Activated naive CD4-positive, alpha-beta T cell treated with anti-CD3 and anti-CD28 coated beads, Interleukin-2, amount 50 U/mL, for 24 hours (primary cell): Measurements from ENCODE around the gene RFX5.
"Not testable (repeated sequence)": the region's sequence is repeated elsewhere in the genome, so short reads cannot be mapped to it uniquely, and the experiment has no call there.

Experiments used
- H3K27ac Mint-ChIP-seq: one replicate; pipeline ENCODE4 v1.8.0; 2021; ENCODE audit warnings: mild to moderate bottlenecking, mixed read lengths
- H3K27me3 Mint-ChIP-seq: one replicate; pipeline ENCODE4 v1.8.0; 2021; ENCODE audit warnings: mixed read lengths
- H3K36me3 Mint-ChIP-seq: one replicate; pipeline ENCODE4 v1.8.0; 2021; ENCODE audit warnings: mixed read lengths
- H3K4me1 Mint-ChIP-seq: one replicate; pipeline ENCODE4 v1.8.0; 2021; ENCODE audit warnings: mixed read lengths
- H3K4me3 Mint-ChIP-seq: one replicate; pipeline ENCODE4 v1.8.0; 2021; ENCODE audit warnings: mild to moderate bottlenecking, mixed read lengths
- H3K9me3 Mint-ChIP-seq: one replicate; pipeline ENCODE4 v1.8.0; 2021; ENCODE audit warnings: mixed read lengths

Gene RFX5

DNA sequence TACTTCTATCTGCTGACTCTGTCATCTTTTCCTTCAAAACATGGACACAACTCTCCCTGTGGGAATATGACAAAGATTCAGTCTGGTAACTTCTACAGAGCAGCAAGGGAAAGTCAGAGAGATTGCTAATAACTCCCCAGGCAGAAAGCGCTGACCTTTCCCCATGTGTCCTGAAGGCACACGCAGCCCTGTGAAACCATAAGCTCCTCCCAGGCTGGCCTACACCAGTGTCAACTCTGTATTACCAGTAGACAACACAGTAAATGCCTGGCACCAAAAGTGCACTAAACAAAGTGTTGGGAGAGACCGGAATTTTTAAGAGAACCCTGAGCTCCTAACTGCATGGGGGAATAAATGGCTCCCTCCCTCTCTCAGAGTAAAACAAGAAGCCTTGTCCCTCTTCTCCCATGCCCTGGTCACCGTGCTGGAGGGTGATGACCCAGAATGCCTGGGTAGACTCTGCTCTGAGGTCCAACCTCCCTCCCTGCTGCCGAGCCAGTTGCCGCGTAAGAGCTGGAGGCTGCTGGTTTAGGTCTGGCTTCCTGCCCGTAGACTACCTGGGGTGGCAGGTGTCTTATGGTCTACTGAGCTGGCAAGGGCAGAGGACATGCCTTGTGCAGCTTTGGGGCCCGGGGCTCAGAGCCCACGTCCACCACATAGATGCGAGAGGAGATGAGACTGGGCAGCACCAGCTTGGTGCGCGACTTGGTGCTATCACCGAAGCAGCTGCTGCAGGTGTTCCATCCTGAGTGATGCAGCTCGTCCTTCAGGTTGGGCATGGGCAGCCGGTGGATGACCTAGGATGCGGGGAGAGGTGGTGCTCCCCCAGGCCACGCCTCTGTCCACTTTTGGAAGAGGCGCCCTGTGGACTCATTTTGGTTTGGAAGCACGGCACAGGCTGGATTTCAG, 21.6 kb upstream of the RFX5 start:
- H3K4me1 Mint-ChIP-seq = no peaks in the 10 kb centered on the region
- H3K4me3 Mint-ChIP-seq = no peak overlapping the region
- no peaks in the 10 kb centered on the region for H3K36me3 Mint-ChIP-seq
- H3K27me3 Mint-ChIP-seq = no peaks in the 10 kb centered on the region
- no peaks in the 10 kb centered on the region for H3K9me3 Mint-ChIP-seq
- no peak overlapping the region for H3K27ac Mint-ChIP-seq

DNA sequence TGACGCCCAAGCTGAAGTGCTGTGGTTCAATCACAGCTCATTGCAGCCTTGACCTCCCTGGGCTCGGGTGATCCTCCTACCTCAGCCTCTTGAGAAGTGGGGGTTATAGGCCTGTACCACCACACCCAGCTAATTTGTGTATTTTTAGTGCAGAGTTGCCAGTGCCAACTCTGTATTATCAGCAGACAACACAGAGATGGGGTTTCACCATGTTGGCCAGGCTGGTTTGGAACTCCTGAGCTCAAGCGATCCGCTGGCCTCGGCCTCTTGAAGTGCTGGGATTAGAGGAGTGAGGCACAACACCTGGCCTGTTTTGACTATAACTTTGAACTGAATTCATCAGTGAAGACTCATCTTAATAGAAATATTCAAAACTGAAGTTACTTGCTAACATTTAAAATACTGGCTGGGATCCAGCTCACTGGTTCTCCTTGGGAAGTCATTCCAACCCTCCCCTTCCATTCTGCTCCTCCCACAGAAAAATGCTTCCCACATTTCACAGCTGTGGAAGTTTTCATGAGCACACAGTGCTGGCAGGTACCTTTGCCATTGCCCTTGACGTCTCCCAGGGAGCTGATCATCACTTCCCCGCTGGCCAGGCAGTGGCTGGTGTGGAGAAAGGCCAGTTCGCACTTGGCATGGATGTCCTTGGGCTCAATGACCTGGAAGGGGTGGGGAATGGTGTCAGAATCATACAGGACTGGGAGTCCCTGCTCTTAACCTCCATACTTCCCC, 20.8 kb upstream of the RFX5 start:
- H3K9me3 Mint-ChIP-seq = no peaks in the 10 kb centered on the region
- no peaks in the 10 kb centered on the region for H3K36me3 Mint-ChIP-seq
- H3K27ac Mint-ChIP-seq = no peak overlapping the region
- H3K4me3 Mint-ChIP-seq = no peak overlapping the region
- H3K4me1 Mint-ChIP-seq = no peaks in the 10 kb centered on the region
- H3K27me3 Mint-ChIP-seq = no peaks in the 10 kb centered on the region

DNA sequence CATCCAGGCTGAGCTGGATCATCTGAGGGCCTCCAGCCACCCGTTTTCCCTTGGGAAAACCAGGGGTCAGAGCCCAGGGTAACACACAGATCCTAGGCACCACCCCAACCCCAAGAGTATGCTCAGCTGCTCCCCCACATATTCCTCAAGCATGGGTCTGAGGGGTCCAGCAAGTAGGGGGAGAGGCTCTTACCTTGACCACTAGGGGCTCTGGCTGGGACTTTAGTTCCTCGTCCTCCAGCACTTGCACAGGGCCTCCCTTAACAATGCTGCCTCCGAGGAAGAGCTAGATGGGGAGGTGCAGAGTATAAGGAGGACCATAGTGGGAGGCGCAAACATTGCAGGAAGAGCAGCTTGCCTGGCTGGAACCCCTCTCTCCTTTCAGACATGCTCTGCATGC, 17.9 kb upstream of the RFX5 start:
- no peaks in the 10 kb centered on the region for H3K27me3 Mint-ChIP-seq
- no peak overlapping the region for H3K27ac Mint-ChIP-seq
- no peaks in the 10 kb centered on the region for H3K4me1 Mint-ChIP-seq
- no peaks in the 10 kb centered on the region for H3K9me3 Mint-ChIP-seq
- peaks cover 2% of the 10 kb centered on the region for H3K36me3 Mint-ChIP-seq
- H3K4me3 Mint-ChIP-seq = no peak overlapping the region

DNA sequence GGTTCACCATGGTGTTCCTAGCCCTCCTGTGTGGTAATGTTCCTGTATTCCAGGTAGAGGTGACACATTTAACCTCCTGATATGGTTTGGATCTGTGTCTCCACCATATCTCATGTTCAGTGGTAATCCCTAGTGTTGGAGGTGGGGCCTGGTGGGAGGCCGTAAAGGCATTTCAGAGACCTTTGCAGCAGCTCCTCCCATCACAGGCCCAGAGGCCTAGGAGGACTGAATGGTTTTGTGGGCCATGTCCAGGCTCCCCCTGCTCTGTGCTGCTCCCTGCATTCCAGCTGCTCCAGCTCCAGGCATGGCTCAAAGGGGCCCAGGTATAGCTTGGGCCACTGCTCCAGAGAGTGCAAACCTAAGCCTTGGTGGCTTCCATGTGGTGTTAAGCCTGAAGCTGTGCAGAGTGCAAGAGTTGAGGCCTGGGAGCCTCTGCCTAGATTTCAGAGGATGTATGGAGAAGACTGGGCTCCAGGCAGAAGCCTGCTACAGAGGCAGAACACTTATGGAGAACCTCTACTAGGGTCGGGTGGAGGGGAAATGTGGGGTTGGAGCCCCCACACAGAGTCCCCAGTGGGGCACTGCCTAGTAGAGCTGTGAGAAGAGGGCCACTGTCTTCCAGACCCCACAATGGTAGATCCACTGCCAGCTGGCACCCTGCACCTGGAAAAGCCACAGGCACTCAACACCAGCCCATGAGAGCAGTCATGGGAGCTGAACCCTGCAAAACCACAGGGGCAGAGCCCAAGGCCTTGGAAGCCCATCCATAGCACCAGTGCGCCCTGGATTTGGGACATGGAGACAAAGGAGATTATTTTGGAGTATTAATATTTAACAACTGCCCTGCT, 15.5 kb upstream of the RFX5 start:
- Mint-ChIP-seq H3K4me3 (no peak overlapping the region), H3K9me3 (no peaks in the 10 kb centered on the region), H3K27ac (no peak overlapping the region), H3K36me3 (peaks cover 2% of the 10 kb centered on the region), H3K4me1 (no peaks in the 10 kb centered on the region), H3K27me3 (no peaks in the 10 kb centered on the region)

DNA sequence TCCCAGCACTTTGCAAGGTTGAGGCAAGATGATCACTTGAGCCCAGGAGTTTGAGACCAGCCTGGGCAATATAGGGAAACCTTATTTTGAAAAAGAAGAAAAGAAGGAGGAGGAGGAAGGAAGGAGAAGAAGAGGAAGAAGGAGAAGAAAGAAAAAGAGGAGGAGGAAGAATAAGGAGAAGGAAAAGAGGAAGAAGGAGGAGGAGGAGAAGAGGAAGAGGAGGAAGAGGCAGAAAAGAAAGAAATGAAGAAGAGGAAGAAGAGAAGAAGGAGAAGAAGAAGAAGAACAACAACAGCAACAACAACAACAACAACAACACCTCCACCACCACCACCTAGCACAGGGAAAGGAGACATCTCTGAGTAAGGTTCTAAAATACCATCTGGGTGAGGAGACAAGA, 14.8 kb upstream of the RFX5 start:
- Mint-ChIP-seq H3K27me3 (no peaks in the 10 kb centered on the region), H3K36me3 (peaks cover 2% of the 10 kb centered on the region), H3K4me1 (no peaks in the 10 kb centered on the region), H3K27ac (no peak overlapping the region), H3K9me3 (no peaks in the 10 kb centered on the region), H3K4me3 (no peak overlapping the region)

DNA sequence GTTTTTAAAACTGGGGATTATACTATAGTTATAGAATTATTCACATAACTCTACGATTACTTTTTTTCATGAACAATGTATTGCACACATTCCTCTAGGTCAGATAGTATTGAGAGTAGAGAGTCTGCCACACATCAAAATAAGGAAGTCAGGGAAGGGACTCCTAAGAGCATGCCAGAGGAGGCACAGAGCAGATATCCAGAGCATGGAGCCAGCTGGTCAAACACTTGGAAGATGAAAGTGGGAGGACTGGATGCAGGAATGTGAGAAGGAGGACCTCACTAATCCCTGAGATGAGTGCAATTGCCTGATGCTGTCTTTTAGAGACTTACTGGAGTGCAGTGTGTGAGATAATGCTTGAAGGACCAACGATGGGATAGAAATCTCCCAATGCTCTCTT, 9.6 kb upstream of the RFX5 start:
- Mint-ChIP-seq H3K36me3 (peaks cover under 1% of the 10 kb centered on the region), H3K27ac (no peak overlapping the region), H3K4me3 (no peak overlapping the region), H3K9me3 (no peaks in the 10 kb centered on the region), H3K4me1 (no peaks in the 10 kb centered on the region), H3K27me3 (no peaks in the 10 kb centered on the region)

DNA sequence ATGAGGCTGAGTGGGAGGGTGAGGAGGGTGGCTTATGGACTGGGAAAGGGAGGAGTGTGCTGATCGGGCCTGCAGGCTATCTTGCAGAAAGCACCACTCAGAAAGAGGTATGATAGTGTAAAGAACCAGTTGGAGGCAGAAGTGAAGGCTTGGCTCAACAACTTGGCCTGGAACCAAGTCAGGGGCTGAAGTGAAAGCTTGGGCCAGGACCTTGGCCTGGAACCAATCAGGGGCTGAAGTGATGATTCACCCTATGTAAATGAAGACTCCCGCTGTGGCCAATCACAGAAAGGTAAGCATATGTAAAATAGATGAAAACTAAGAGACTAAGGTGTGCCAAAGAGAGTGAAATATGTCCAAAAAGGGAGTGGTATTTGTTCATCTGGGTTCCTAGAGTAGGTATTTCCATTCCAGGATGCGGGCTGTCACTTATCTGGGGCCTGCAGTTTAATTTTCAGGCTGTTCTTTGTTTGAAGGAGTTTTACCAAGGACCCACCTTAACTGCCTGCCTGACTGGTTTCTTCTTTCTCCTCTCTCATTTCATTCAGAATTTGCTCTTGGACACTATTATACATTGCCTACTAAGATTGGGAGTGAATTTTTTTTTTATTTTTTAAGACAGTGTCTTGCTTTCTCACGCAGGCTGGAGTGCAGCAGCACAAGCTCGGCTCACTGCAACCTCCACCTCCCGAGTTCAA, 5.1 kb upstream of the RFX5 start:
- Mint-ChIP-seq H3K4me3 (no peak overlapping the region), H3K9me3 (no peaks in the 10 kb centered on the region), H3K27ac (no peak overlapping the region), H3K4me1 (peaks cover 9% of the 10 kb centered on the region), H3K36me3 (no peaks in the 10 kb centered on the region), H3K27me3 (no peaks in the 10 kb centered on the region)

DNA sequence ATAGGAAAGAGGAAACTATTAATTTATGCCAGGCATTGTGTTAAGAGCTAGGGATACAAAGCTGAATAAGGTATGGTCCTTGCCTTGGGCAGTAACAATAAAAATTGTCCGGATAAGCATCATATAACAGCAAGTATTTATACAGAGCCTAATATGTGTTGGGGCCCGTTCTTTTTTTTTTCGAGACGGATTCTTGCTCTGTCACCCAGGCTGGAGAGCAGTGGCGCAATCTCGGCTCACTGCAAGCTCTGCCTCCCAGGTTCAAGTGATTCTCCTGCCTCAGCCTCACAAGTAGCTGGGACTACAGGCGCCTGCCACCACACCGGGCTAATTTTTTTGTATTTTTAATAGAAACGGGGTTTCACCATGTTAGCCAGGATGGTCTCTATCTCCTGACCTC, 3.3 kb upstream of the RFX5 start:
- not testable (repeated sequence) for H3K27me3 Mint-ChIP-seq, H3K27ac Mint-ChIP-seq, H3K4me3 Mint-ChIP-seq, H3K36me3 Mint-ChIP-seq, H3K9me3 Mint-ChIP-seq
- peaks cover 25% of the 10 kb centered on the region for H3K4me1 Mint-ChIP-seq

DNA sequence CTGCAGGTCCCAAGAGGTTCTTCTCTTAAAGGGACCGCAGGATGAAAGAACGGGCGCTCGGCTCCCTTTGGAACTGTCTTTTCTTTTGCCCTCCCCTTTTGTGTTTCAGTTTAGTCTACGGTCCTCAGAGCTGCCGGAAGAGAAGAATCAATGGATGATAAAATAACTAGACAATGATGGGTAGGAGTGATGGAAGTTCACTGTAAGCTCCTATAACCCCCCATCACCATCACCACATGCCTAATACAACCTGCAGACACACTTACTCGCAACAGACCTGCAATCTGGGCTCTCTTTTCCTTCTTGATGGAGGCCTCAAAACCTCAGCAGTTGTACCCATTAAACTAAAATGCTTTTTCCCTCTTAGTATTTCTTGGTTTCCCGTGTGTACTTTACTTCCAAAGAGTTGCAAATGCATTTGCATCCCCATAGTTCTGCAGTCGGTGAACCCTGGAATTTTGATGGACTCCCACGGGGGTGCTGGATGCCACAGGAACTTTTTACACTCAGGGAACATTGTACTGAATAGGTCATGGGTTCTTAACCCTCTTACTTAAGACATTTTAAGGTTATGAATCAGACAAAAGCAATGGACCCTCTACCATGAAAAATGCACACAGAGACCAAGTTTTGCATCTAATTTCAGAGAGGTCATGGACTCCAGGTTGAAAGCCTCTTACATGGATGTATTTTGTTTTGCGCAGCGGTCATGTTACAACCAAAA, 633 bp upstream of the RFX5 start:
- Mint-ChIP-seq H3K36me3 (peaks cover 8% of the 10 kb centered on the region), H3K27ac (peak overlapping the region; percentile 99), H3K9me3 (no peaks in the 10 kb centered on the region), H3K4me1 (peaks cover 45% of the 10 kb centered on the region), H3K4me3 (peak overlapping the region; percentile 94), H3K27me3 (no peaks in the 10 kb centered on the region)

DNA sequence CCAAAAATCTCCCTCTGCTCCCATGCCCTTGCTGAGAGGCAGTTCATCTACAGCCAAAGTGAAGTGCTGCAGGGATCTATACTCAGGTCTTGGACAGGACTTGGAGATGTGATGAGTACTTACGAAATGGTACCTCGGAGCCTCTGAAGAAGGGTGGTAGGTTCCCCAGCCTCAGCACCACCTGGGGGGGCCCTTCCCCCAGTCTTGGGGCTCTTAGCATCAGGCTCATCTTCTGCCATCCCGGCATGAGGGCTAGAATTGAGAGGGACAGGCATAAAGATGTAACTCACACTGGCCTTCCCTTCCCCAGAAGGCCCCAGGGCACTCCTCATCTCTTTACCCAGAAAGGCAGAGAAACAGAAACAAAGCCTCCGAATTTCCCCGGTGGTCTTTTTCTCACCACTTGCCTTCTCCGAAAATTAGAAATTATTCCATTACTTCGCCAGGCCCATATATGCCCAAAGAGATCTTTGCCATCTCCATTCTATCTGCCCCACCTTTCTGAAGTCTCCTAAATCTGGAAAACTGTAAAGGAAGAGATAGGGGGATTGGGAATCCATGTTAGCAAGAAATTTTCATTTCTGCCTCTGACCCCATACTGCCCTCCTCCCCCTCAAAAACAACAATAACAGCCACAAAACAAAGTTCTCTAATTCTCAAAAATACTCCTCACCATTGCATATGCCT, 827 bp downstream of the RFX5 start:
- H3K27ac Mint-ChIP-seq = peak overlapping the region; percentile 99
- H3K27me3 Mint-ChIP-seq = no peaks in the 10 kb centered on the region
- peaks cover 45% of the 10 kb centered on the region for H3K4me1 Mint-ChIP-seq
- peak overlapping the region; percentile 94 for H3K4me3 Mint-ChIP-seq
- peaks cover 10% of the 10 kb centered on the region for H3K36me3 Mint-ChIP-seq
- no peaks in the 10 kb centered on the region for H3K9me3 Mint-ChIP-seq

DNA sequence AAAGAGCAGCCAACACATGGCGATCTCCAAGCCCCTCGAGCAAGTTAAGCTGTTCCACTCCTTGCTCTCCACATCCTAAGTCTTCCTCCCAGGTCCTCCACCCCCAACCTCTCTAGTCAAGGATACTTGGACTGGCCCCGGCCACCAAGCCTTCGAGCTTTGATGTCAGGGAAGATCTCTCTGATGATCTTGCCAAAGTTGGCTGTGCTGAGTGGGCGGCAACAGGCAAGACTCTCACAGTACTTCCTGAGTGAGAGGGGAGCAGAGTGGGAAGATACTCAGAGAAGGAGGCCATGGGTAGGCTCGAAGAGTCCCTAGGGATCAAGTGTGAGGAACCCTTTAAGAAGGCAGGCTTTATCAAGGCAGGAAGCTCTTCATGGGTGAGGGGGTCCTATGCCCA, 2.8 kb downstream of the RFX5 start:
- Mint-ChIP-seq H3K36me3 (peaks cover 10% of the 10 kb centered on the region), H3K4me1 (peaks cover 56% of the 10 kb centered on the region), H3K9me3 (no peaks in the 10 kb centered on the region), H3K27me3 (no peaks in the 10 kb centered on the region), H3K4me3 (peak overlapping the region; percentile 30), H3K27ac (peak overlapping the region; percentile 64)

DNA sequence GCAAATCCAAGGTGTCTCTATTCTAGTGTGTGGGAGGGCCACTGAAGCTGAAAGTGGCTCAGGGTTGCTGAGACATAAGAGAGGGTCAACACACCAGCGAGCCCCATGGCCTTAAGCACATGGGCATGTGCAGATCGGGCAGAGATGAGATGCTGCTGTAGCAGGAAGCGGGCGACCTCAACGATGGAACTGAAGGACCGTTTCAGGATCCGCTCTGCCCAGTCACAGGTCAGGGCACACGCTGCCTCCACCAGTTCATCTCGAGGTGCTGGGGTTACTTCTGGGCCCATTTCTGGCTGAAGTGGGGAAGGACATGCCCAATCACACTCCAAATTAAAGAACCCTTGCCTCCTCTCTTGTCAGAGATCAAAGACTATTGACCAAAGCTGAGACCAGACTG, 3.5 kb downstream of the RFX5 start:
- peaks cover 56% of the 10 kb centered on the region for H3K4me1 Mint-ChIP-seq
- H3K27me3 Mint-ChIP-seq = no peaks in the 10 kb centered on the region
- no peaks in the 10 kb centered on the region for H3K9me3 Mint-ChIP-seq
- peaks cover 10% of the 10 kb centered on the region for H3K36me3 Mint-ChIP-seq
- H3K27ac Mint-ChIP-seq = no peak overlapping the region
- no peak overlapping the region for H3K4me3 Mint-ChIP-seq

DNA sequence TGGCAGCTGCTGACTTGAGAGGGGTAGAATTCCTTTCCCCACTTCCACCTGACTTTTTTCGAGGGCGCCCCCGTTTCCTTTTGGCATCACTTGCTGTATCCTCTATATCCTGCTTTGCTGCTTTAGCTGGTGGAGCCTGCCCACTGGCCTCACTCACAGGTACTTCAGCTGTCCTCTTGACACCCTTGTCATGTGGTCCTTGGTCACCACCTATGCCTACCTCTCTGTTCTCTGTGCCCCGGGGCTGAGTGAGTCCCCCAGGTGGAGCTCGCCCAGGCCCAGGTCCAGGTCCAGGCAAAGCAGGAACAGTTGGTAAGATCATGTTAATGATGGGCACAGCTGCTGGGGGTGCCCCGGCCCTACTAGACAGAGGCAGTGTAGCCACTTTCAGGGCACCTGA, 4.5 kb downstream of the RFX5 start:
- H3K4me3 Mint-ChIP-seq = no peak overlapping the region
- peaks cover 10% of the 10 kb centered on the region for H3K36me3 Mint-ChIP-seq
- no peaks in the 10 kb centered on the region for H3K27me3 Mint-ChIP-seq
- H3K9me3 Mint-ChIP-seq = no peaks in the 10 kb centered on the region
- H3K27ac Mint-ChIP-seq = peak overlapping the region; percentile 79
- peaks cover 52% of the 10 kb centered on the region for H3K4me1 Mint-ChIP-seq

DNA sequence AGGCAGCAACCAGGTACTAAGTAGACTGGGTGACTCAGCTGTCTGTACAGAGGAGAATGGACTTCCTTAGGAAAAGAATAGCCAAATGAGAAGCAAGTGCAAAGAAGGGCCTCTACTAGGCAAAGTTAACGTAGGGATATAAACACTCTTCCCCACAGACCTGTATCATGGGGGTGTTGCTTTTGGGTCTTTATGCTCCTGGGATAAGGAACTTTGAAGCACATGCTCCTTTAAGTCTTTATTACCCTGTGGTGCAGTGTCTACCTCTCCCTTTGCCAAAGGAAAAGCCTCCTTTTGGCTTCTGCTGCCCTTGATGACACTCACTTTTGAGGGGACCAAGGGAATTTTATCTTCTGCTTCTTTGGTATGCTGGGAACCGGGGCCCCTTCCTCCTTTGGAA, 5.0 kb downstream of the RFX5 start:
- Mint-ChIP-seq H3K36me3 (peaks cover 10% of the 10 kb centered on the region), H3K4me1 (peaks cover 46% of the 10 kb centered on the region), H3K27ac (no peak overlapping the region), H3K27me3 (no peaks in the 10 kb centered on the region), H3K4me3 (no peak overlapping the region), H3K9me3 (no peaks in the 10 kb centered on the region)
